Caco-2 (cell line): ENCODE measurements around the gene ST6GALNAC5. TPM values are rescaled to one million over a fixed set of nuclear protein-coding genes. Genes with fewer than 3 reads are reported as not detected.

Experiments used
- BruUV-seq: library from RNA; stranded (reverse); fragments of 400-500 nt; replicated peaks from 2 replicates; lab custom pipeline; 2021; lab: Mats Ljungman, UMichigan
- CTCF ChIA-PET: fragments of 300-600 bp; sonication (Branson Sonifier 250); formaldehyde crosslinking; loops from one replicate; lab custom pipeline; 2022; ENCODE audit warnings: antibody characterized with exemption; lab: Charles Lee
- POLR2A ChIA-PET: fragments of 300-600 bp; sonication (Branson Sonifier 250); formaldehyde crosslinking; loops from one replicate; lab custom pipeline; 2022; ENCODE audit warnings: antibody characterized with exemption; lab: Charles Lee
- DNase-seq, 2 experiments: peaks; one replicate each; pipeline versions ENCODE4 v3.0.0 to v3.0.0-alpha.2; 2020 to 2022
- H3K27me3 ChIP-seq: replicated peaks from 2 replicates; pipeline ENCODE4 v1.6.0; 2011; ENCODE audit warnings: low read length; ENCODE audit not compliant: control insufficient read depth, insufficient read depth
- H3K36me3 ChIP-seq: 2 replicates; pipeline ENCODE4 v1.5.1; 2011; ENCODE audit warnings: low read length; ENCODE audit not compliant: control insufficient read depth, insufficient read depth
- H3K4me1 ChIP-seq: fragments of 250-450 bp; sonication (Bioruptor Pico); 2 replicates; pipeline ENCODE4 v1.5.1; 2020; ENCODE audit warnings: mild to moderate bottlenecking
- H3K4me3 ChIP-seq: 2 replicates; pipeline ENCODE4 v1.5.1; 2011; ENCODE audit warnings: low read depth, mild to moderate bottlenecking, control low read depth, low read length
- H3K9me3 ChIP-seq: fragments of 250-450 bp; sonication (Bioruptor Pico); 2 replicates; pipeline ENCODE4 v1.5.1; 2020; ENCODE audit warnings: mild to moderate bottlenecking, moderate library complexity
- H3K27ac Mint-ChIP-seq: one replicate; pipeline ENCODE4 v1.8.0; 2022; ENCODE audit warnings: mixed read lengths; ENCODE audit not compliant: unreplicated experiment
- H3K27me3 Mint-ChIP-seq: one replicate; pipeline ENCODE4 v1.8.0; 2022; ENCODE audit warnings: mixed read lengths; ENCODE audit not compliant: insufficient read depth, unreplicated experiment
- H3K36me3 Mint-ChIP-seq: one replicate; pipeline ENCODE4 v1.8.0; 2022; ENCODE audit warnings: mild to moderate bottlenecking, mixed read lengths; ENCODE audit not compliant: insufficient read depth, unreplicated experiment
- H3K4me1 Mint-ChIP-seq: one replicate; pipeline ENCODE4 v1.8.0; 2022; ENCODE audit warnings: low read depth, mixed read lengths; ENCODE audit not compliant: unreplicated experiment
- H3K4me3 Mint-ChIP-seq: one replicate; pipeline ENCODE4 v1.8.0; 2022; ENCODE audit warnings: mild to moderate bottlenecking, moderate library complexity, mixed read lengths; ENCODE audit not compliant: unreplicated experiment
- H3K9me3 Mint-ChIP-seq: one replicate; pipeline ENCODE4 v1.8.0; 2022; ENCODE audit warnings: mixed read lengths; ENCODE audit not compliant: unreplicated experiment
- CTCF ChIP-seq, 2 experiments: fragments of 200-600 bp in 1 of 2; IDR thresholded peaks; 1 replicate in 1 of 2; 2 replicates in 1 of 2; pipeline versions ENCODE4 v1.5.1 to v1.8.0; 2011 to 2022; ENCODE audit warnings: antibody characterized with exemption in 1 of 2, control low read depth in 1 of 2, inconsistent platforms in 1 of 2, low read depth in 1 of 2, low read length in 1 of 2, mild to moderate bottlenecking in 1 of 2, moderate library complexity in 1 of 2; ENCODE audit not compliant: insufficient read depth in 1 of 2, severe bottlenecking in 1 of 2, unreplicated experiment in 1 of 2
- intact Hi-C: fragments of 100-400 bp; cut with micrococcal nuclease; formaldehyde crosslinking; loops from one replicate; pipeline ENCODE4 v1.10.0; 2022; ENCODE audit not compliant: unreplicated experiment
- microRNA-seq: library from miRNA; unstranded; fragments of <30 nt; microRNA quantifications from one replicate; pipeline ENCODE4 v1.2.0, GENCODE V29; 2022
- total RNA-seq: library from RNA; stranded (reverse); gene quantifications from 2 replicates; pipeline ENCODE4 v1.2.3, GENCODE V29; 2022

ST6GALNAC5 gene
- total RNA-seq, 1 experiment from 2014 or later = 0.09 TPM

- Mint-ChIP-seq H3K36me3 (no peaks in the 10 kb centered on the region), H3K9me3 (no peaks in the 10 kb centered on the region), H3K27me3 (no peaks in the 10 kb centered on the region), H3K27ac (no peak overlapping the region), H3K4me3 (no peak overlapping the region), H3K4me1 (no peaks in the 10 kb centered on the region)
- ChIA-PET POLR2A (no interaction called here), CTCF (no interaction called here)
- Histone ChIP-seq H3K36me3 (no peaks in the 10 kb centered on the region), H3K9me3 (no peaks in the 10 kb centered on the region), H3K4me1 (no peaks in the 10 kb centered on the region), H3K4me3 (no peak overlapping the region), H3K27me3 (no peaks in the 10 kb centered on the region)
- intact Hi-C loops = no loop called here
- no TSS peak for BruUV-seq
- DNase-seq = no peak
- no peak for TF ChIP-seq CTCF (IDR thresholded peaks at IDR 0.05; ENCODE audit: insufficient read depth in 1 of 2, low read depth in 1 of 2, low read length in 1 of 2, severe bottlenecking in 1 of 2, unreplicated experiment in 1 of 2)
Observed at GRCh38 chr1:77104672-77105071, 237.4 kb downstream of the ST6GALNAC5 start.

Small RNA genes within 50 kb of the gene (microRNA-seq; reads per million reads assigned to microRNA genes)
- gene MIR7156 = not detected
